ENCODE data around the gene NFIA. TPM values are rescaled to one million over a fixed set of nuclear protein-coding genes. Genes with fewer than 3 reads are reported as not detected.

NFIA gene
- total and polyA plus RNA-seq, 9 of the 15 experiments (the other 6 are each of a cell fraction or from before 2014, with no cell fraction given), result 5.3 to 24.9 (median 9.8) TPM

- Histone ChIP-seq H3K36me3 (ENCODE audit: control insufficient read depth, insufficient read depth, low read length) (no peaks in the 10 kb centered on the region; the same call in 1 of the 3 replicates), H3K4me3 (peak overlapping the region; percentile 14; the same call in 1 of the 2 replicates), H3K9ac (ENCODE audit: insufficient read depth in 1 of 2, low read depth in 2 of 2, low read length in 2 of 2) (peak overlapping the region; percentile 37 to 39; a peak in 2 of 4 replicates), H3K4me2 (ENCODE audit: insufficient read depth, low read length) (peak overlapping the region; percentile 59), H3K79me2 (ENCODE audit: control insufficient read depth, insufficient read depth, low read length) (peaks cover 45% of the 10 kb centered on the region), H3K4me1 (replicated peaks in 1 of 2; ENCODE audit: control insufficient read depth in 2 of 2, insufficient read depth in 2 of 2, low read length in 2 of 2) (peaks cover 4 to 31% of the 10 kb centered on the region in 2 experiments; a peak in 4 of 5 replicates), H4K20me1 (replicated peaks; ENCODE audit: control insufficient read depth, insufficient read depth, low read length) (no peaks in the 10 kb centered on the region), H2AFZ (ENCODE audit: low read depth, low read length) (peak overlapping the region; percentile 61), H3K27me3 (ENCODE audit: control insufficient read depth in 2 of 2, insufficient read depth in 2 of 2, low read length in 2 of 2) (no peaks in the 10 kb centered on the region), H3K9me3 (replicated peaks; ENCODE audit: control insufficient read depth, insufficient read depth, low read depth, low read length) (no peaks in the 10 kb centered on the region), H3K27ac (ENCODE audit: extremely low read depth, low read depth, low read length) (peak overlapping the region; percentile 48; the same call in 2 of the 3 replicates), H3K9me1 (ENCODE audit: control insufficient read depth, insufficient read depth, low read length) (no peaks in the 10 kb centered on the region)
- ChIA-PET CTCF (ENCODE audit: low intra/inter-chr PET ratio) (no interaction called here), POLR2A (interaction anchor here (0.6 to 2.7 kb wide), 5 partner anchors 11 to 214 kb away, joined by 3 to 16 read pairs (median 3); no protein-coding TSS in a partner anchor)
- BruUV-seq (replicated peaks), result no TSS peak
- in situ Hi-C loops (cut with MboI) (no loop called here), intact Hi-C loops (cut with micrococcal nuclease) (no loop called here)
- peak in 1 of 4 experiments; percentile 43 for DNase-seq (ENCODE audit: extremely low read depth in 1 of 4, low spot score in 3 of 4)
- 7% methylated on average over 16 of the region's 16 CpGs for WGBS (ENCODE audit: insufficient coverage, low coverage, missing lambda C conversion rate)
- FAIRE-seq, result peak; percentile 69
- ATAC-seq, result peak; percentile 69
- no peak for TF ChIP-seq RBBP5 (IDR thresholded peaks at IDR 0.05; ENCODE audit: borderline replicate concordance, insufficient read depth, low read length, poor library complexity, severe bottlenecking)
- TF ChIP-seq NCOA2 (IDR thresholded peaks at IDR 0.05; ENCODE audit: partially characterized antibody in 2 of 2), result no peak
- TF ChIP-seq, protein P1, sequence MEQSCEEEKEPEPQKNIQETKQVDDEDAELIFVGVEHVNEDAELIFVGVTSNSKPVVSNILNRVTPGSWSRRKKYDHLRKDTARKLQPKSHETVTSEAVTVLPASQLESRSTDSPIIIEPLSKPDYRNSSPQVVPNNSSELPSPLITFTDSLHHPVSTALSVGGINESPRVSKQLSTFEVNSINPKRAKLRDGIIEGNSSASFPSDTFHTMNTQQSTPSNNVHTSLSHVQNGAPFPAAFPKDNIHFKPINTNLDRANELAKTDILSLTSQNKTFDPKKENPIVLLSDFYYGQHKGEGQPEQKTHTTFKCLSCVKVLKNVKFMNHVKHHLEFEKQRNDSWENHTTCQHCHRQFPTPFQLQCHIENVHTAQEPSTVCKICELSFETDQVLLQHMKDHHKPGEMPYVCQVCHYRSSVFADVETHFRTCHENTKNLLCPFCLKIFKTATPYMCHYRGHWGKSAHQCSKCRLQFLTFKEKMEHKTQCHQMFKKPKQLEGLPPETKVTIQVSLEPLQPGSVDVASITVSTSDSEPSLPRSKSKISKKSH (CRISPR knock-in tag; IDR thresholded peaks at IDR 0.05), result no peak
- peak; percentile 77 for TF ChIP-seq ZNF384 (IDR thresholded peaks at IDR 0.05; ENCODE audit: low read depth, low read length)
- TF ChIP-seq PCBP1 (IDR thresholded peaks at IDR 0.05; ENCODE audit: low read depth, low read length, poor library complexity, severe bottlenecking), result no peak
- no peak for TF ChIP-seq ZNF561 (CRISPR knock-in tag; conservative IDR thresholded peaks at IDR 0.05)
- no peak for TF ChIP-seq NEUROD1 (IDR thresholded peaks at IDR 0.05; ENCODE audit: borderline replicate concordance, low read depth, low read length, partially characterized antibody)
- TF ChIP-seq U2AF1 (optimal IDR thresholded peaks at IDR 0.05; ENCODE audit: low read depth, low read length), result no peak
- TF ChIP-seq GATAD2A (IDR thresholded peaks at IDR 0.05), result no peak
- TF ChIP-seq FOXM1 (IDR thresholded peaks at IDR 0.05; ENCODE audit: low read depth), result no peak
- TF ChIP-seq FOXM1 (CRISPR knock-in tag; IDR thresholded peaks at IDR 0.05; ENCODE audit: low read depth), result no peak
- TF ChIP-seq ZNF395 (CRISPR knock-in tag; IDR thresholded peaks at IDR 0.05), result 0 out of 2 replicates have a peak, but pooled peaks have one; percentile 27
- no peak for TF ChIP-seq HEY1 (CRISPR knock-in tag; IDR thresholded peaks at IDR 0.05; ENCODE audit: borderline replicate concordance)
- no peak for TF ChIP-seq ELF4 (CRISPR knock-in tag; IDR thresholded peaks at IDR 0.05)
- no peak for TF ChIP-seq TARDBP (IDR thresholded peaks at IDR 0.05)
- TF ChIP-seq ZNF639 (CRISPR knock-in tag; conservative IDR thresholded peaks at IDR 0.05 in 1 of 2, IDR thresholded peaks at IDR 0.05 in 1 of 2), result no peak
- no peak for TF ChIP-seq LEF1 (IDR thresholded peaks at IDR 0.05)
Measured at GRCh38 chr1:61263905-61264824, 181.8 kb downstream of the NFIA start.
